ENCODE data around the gene FBXO17.
"Not testable (repeated sequence)": the region's sequence is repeated elsewhere in the genome, so short reads cannot be mapped to it uniquely, and the experiment has no call there.

FBXO17 gene

GRCh38 chr19:38993271-38993670, 17.7 kb upstream of the FBXO17 start:
- H2AFZ ChIP-seq: no peak overlapping the region
- no peaks in the 10 kb centered on the region for H3K9me3 ChIP-seq (ENCODE audit: control insufficient read depth, low read length)
- H3K4me1 ChIP-seq: peaks cover 4% of the 10 kb centered on the region
- no peaks in the 10 kb centered on the region for H3K27me3 ChIP-seq (ENCODE audit: control insufficient read depth, insufficient read depth, low read length)
- H3K79me2 ChIP-seq: no peaks in the 10 kb centered on the region
- no peak overlapping the region for H3K27ac ChIP-seq
- H3K4me2 ChIP-seq (ENCODE audit: low read length): no peak overlapping the region
- H3K36me3 ChIP-seq (ENCODE audit: control insufficient read depth, insufficient read depth, low read length): no peaks in the 10 kb centered on the region
- H3K4me3 ChIP-seq (ENCODE audit: low read depth, low read length): no peak overlapping the region
- H3K9ac ChIP-seq: no peak overlapping the region
- TF ChIP-seq CTCF (IDR thresholded peaks at IDR 0.05): no peak

DNA sequence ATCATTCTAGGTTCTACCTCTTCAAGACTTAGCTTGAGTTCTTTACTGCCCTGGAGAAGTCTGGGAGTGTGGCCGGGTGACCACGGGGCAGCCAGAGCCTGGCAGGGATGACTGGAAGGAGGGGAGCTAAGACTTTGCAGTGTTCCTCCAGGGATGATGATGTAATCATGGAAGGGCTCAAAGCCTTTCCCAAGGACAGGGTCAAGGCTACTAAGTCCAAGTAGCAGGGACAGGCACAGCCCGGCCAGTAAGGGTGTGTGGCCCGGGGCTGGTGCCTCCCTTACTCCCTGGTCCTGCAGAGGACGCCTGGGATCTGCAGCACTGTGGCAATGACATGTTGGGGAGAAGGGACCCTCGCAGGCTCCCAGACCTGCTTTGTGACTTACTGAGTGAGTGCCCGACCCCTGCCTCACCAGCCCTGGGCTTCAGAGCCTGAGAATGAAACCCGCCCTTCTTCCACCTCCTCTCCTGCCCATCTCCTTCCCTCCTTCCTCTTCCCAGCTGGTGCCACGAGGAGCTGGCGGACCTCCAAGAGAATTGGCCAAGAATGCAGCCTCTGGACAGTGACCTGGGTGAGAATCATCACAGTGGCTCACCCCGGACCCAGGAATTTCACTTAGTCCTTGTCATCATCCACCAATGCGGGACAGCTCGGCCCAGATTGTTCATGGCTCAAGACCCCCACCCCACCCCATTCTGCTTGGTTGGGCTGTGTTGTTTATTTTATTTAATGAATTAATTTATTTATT, 15.6 kb upstream of the FBXO17 start:
- Histone ChIP-seq H3K27ac (no peak overlapping the region), H3K27me3 (ENCODE audit: control insufficient read depth, insufficient read depth, low read length) (no peaks in the 10 kb centered on the region)

GRCh38 chr19:38989614-38990013, 14.1 kb upstream of the FBXO17 start:
- not testable (repeated sequence) for H3K27me3 ChIP-seq (ENCODE audit: control insufficient read depth, insufficient read depth, low read length); H3K4me2 ChIP-seq (ENCODE audit: low read length); H3K9me3 ChIP-seq (ENCODE audit: control insufficient read depth, low read length); H3K36me3 ChIP-seq (ENCODE audit: control insufficient read depth, insufficient read depth, low read length); H3K4me1 ChIP-seq; H3K9ac ChIP-seq; H3K79me2 ChIP-seq; H3K4me3 ChIP-seq (ENCODE audit: low read depth, low read length)
- Histone ChIP-seq H3K27ac (peak overlapping the region; percentile 83), H2AFZ (peak overlapping the region; percentile 34)

More for the DNA sequence above, 15.6 kb upstream of the FBXO17 start:
- no peak for TF ChIP-seq CTCF (IDR thresholded peaks at IDR 0.05)
- H2AFZ ChIP-seq: no peak overlapping the region
- peaks cover 4% of the 10 kb centered on the region for H3K4me1 ChIP-seq
- no peaks in the 10 kb centered on the region for H3K36me3 ChIP-seq (ENCODE audit: control insufficient read depth, insufficient read depth, low read length)
- H3K9ac ChIP-seq: no peak overlapping the region
- H3K79me2 ChIP-seq: no peaks in the 10 kb centered on the region
- H3K4me3 ChIP-seq (ENCODE audit: low read depth, low read length): no peak overlapping the region
- H3K9me3 ChIP-seq (ENCODE audit: control insufficient read depth, low read length): no peaks in the 10 kb centered on the region
- H3K4me2 ChIP-seq (ENCODE audit: low read length): no peak overlapping the region

- no peaks in the 10 kb centered on the region for H3K9me3 ChIP-seq (ENCODE audit: control insufficient read depth, low read length)
- peak overlapping the region; percentile 91 for H2AFZ ChIP-seq
- H3K27me3 ChIP-seq (ENCODE audit: control insufficient read depth, insufficient read depth, low read length): no peaks in the 10 kb centered on the region
- no peak for TF ChIP-seq CTCF (IDR thresholded peaks at IDR 0.05)
- H3K36me3 ChIP-seq (ENCODE audit: control insufficient read depth, insufficient read depth, low read length): no peaks in the 10 kb centered on the region
- no peaks in the 10 kb centered on the region for H3K79me2 ChIP-seq
- peaks cover 4% of the 10 kb centered on the region for H3K4me1 ChIP-seq
- H3K27ac ChIP-seq: peak overlapping the region; percentile 83
- no peak overlapping the region for H3K9ac ChIP-seq
- peak overlapping the region; percentile 1 for H3K4me3 ChIP-seq (ENCODE audit: low read depth, low read length)
- H3K4me2 ChIP-seq (ENCODE audit: low read length): peak overlapping the region; percentile 52
Observed at GRCh38 chr19:38989066-38989605, 13.6 kb upstream of the FBXO17 start.

DNA sequence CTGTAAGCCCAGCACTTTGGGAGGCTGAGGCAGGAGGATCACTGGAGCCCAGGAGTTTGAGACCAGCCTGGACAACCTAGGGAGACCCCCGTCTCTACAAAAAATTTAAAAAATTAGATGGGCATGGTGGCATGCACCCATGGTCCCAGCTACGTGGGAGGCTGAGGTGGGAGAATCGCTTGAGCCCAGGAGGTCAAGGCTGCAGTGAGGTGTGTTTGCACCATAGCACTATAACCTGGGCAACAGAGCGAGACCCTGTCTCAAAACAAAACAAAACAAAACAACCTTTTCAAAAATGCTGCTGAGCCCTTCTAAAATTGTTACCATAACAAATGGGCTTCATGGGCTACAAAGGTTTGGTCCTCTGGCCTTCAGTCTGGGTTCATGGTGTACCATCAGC, 13.1 kb upstream of the FBXO17 start:
- not testable (repeated sequence) for H3K4me1 ChIP-seq; H3K27me3 ChIP-seq (ENCODE audit: control insufficient read depth, insufficient read depth, low read length); H3K79me2 ChIP-seq; H3K36me3 ChIP-seq (ENCODE audit: control insufficient read depth, insufficient read depth, low read length); H3K4me2 ChIP-seq (ENCODE audit: low read length); H3K9ac ChIP-seq; H3K9me3 ChIP-seq (ENCODE audit: control insufficient read depth, low read length)
- H2AFZ ChIP-seq: peak overlapping the region; percentile 91
- H3K27ac ChIP-seq: peak overlapping the region; percentile 83
- H3K4me3 ChIP-seq (ENCODE audit: low read depth, low read length): peak overlapping the region; percentile 1

GRCh38 chr19:38987745-38988144, 12.2 kb upstream of the FBXO17 start:
- H3K4me2 ChIP-seq (ENCODE audit: low read length); H3K4me1 ChIP-seq; H3K9ac ChIP-seq; H3K9me3 ChIP-seq (ENCODE audit: control insufficient read depth, low read length); H3K79me2 ChIP-seq; H2AFZ ChIP-seq; H3K36me3 ChIP-seq (ENCODE audit: control insufficient read depth, insufficient read depth, low read length); H3K27ac ChIP-seq; H3K4me3 ChIP-seq (ENCODE audit: low read depth, low read length); H3K27me3 ChIP-seq (ENCODE audit: control insufficient read depth, insufficient read depth, low read length): not testable (repeated sequence)
